Measurements from ENCODE around the gene NR2F6. TPM values are rescaled to one million over a fixed set of nuclear protein-coding genes. Genes with fewer than 3 reads are reported as not detected.
"Not testable (repeated sequence)": the region's sequence is repeated elsewhere in the genome, so short reads cannot be mapped to it uniquely, and the experiment has no call there.

Gene NR2F6
- total RNA-seq, 1 donor from 2014 or later, result 72.8 TPM

GRCh38 chr19:17195106-17195505, 50.6 kb downstream of the NR2F6 start:
- Mint-ChIP-seq H3K27me3 (ENCODE audit: low read depth, unreplicated experiment) (no peaks in the 10 kb centered on the region), H3K4me1 (ENCODE audit: low read depth, unreplicated experiment) (no peaks in the 10 kb centered on the region), H3K9me3 (ENCODE audit: unreplicated experiment) (peaks cover 2% of the 10 kb centered on the region), H3K27ac (ENCODE audit: unreplicated experiment) (no peak overlapping the region), H3K4me3 (ENCODE audit: unreplicated experiment) (no peak overlapping the region), H3K36me3 (ENCODE audit: low read depth, unreplicated experiment) (peaks cover 26% of the 10 kb centered on the region)
- DNase-seq (ENCODE audit: low read depth) (no peak), FAIRE-seq (no peak)
- H3K4me2 ChIP-seq (ENCODE audit: low read length), result no peak overlapping the region
- H3K4me1 ChIP-seq (ENCODE audit: insufficient read depth, low read length), result no peaks in the 10 kb centered on the region
- H3K9me3 ChIP-seq (ENCODE audit: insufficient read depth, low read depth, low read length), result no peaks in the 10 kb centered on the region
- no peak overlapping the region for H3K9ac ChIP-seq (ENCODE audit: low read length)
- no peak overlapping the region for H2AFZ ChIP-seq (ENCODE audit: low read depth, low read length)
- peaks cover 4% of the 10 kb centered on the region for H4K20me1 ChIP-seq (ENCODE audit: insufficient read depth, low read length)
- peaks cover 24% of the 10 kb centered on the region for H3K36me3 ChIP-seq (ENCODE audit: insufficient read depth, low read length)
- no peaks in the 10 kb centered on the region for H3K79me2 ChIP-seq (ENCODE audit: insufficient read depth, low read length)
- no peak overlapping the region for H3K4me3 ChIP-seq (ENCODE audit: insufficient read depth, low read depth, low read length)
- no peak overlapping the region for H3K27ac ChIP-seq (ENCODE audit: low read depth, low read length)
- TF ChIP-seq EZH2 (IDR thresholded peaks at IDR 0.05; ENCODE audit: insufficient read depth, low read length) (no peak), CTCF (IDR thresholded peaks at IDR 0.05; ENCODE audit: insufficient read depth, low read depth, low read length) (no peak)
- no peaks in the 10 kb centered on the region for H3K27me3 ChIP-seq (ENCODE audit: insufficient read depth, low read length)

DNA sequence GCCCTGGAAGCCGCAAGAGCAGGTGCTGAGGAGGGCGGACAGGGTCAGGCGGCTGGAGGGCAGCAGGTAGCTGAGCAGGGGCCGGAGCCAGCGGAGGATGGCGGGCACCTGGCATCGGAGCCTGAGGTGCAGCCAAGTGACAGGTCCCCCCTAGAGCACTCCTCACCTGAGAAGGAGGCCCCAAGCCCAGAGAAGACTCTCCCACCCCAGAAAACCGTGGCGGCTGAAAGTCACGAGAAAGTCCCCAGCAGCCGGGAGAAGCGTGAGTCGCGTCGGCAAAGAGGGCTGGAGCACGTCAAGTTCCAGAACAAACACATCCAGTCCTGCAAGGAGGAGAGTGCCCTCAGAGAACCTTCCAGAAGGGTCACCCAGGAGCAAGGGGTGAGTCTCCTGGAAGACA, 51.1 kb downstream of the NR2F6 start:
- Histone ChIP-seq H3K36me3 (ENCODE audit: insufficient read depth, low read length) (peaks cover 23% of the 10 kb centered on the region), H3K4me1 (ENCODE audit: insufficient read depth, low read length) (no peaks in the 10 kb centered on the region), H3K79me2 (ENCODE audit: insufficient read depth, low read length) (no peaks in the 10 kb centered on the region), H3K27ac (ENCODE audit: low read depth, low read length) (no peak overlapping the region), H3K9ac (ENCODE audit: low read length) (no peak overlapping the region), H3K4me3 (ENCODE audit: insufficient read depth, low read depth, low read length) (no peak overlapping the region), H3K27me3 (ENCODE audit: insufficient read depth, low read length) (no peaks in the 10 kb centered on the region), H2AFZ (ENCODE audit: low read depth, low read length) (no peak overlapping the region), H3K9me3 (ENCODE audit: insufficient read depth, low read depth, low read length) (no peaks in the 10 kb centered on the region), H4K20me1 (ENCODE audit: insufficient read depth, low read length) (peaks cover 4% of the 10 kb centered on the region), H3K4me2 (ENCODE audit: low read length) (no peak overlapping the region)
- H3K4me3 Mint-ChIP-seq (ENCODE audit: unreplicated experiment), result no peak overlapping the region
- no peaks in the 10 kb centered on the region for H3K27me3 Mint-ChIP-seq (ENCODE audit: low read depth, unreplicated experiment)
- H3K27ac Mint-ChIP-seq (ENCODE audit: unreplicated experiment), result no peak overlapping the region
- H3K36me3 Mint-ChIP-seq (ENCODE audit: low read depth, unreplicated experiment), result peaks cover 26% of the 10 kb centered on the region
- H3K9me3 Mint-ChIP-seq (ENCODE audit: unreplicated experiment), result peaks cover 2% of the 10 kb centered on the region
- DNase-seq (ENCODE audit: low read depth) (no peak), FAIRE-seq (no peak)
- H3K4me1 Mint-ChIP-seq (ENCODE audit: low read depth, unreplicated experiment), result no peaks in the 10 kb centered on the region
- TF ChIP-seq CTCF (IDR thresholded peaks at IDR 0.05; ENCODE audit: insufficient read depth, low read depth, low read length) (no peak), EZH2 (IDR thresholded peaks at IDR 0.05; ENCODE audit: insufficient read depth, low read length) (no peak)

DNA sequence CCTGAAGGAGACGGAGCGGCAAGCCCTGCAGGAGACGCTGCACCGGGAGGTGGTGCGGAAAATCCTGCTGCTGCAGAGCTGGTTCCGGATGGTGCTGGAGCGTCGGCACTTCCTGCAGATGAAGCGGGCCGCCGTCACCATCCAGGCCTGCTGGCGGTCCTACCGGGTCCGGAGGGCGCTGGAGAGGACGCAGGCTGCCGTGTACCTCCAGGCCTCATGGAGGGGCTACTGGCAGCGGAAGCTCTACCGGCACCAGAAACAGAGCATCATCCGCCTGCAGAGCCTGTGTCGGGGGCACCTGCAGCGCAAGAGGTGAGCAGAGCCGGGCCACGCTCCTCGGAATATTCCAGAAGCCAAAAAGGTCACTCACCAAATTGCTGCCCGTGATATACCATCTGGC, 53.0 kb downstream of the NR2F6 start:
- TF ChIP-seq EZH2 (IDR thresholded peaks at IDR 0.05; ENCODE audit: insufficient read depth, low read length) (no peak), CTCF (IDR thresholded peaks at IDR 0.05; ENCODE audit: insufficient read depth, low read depth, low read length) (no peak)
- no peak overlapping the region for H3K27ac Mint-ChIP-seq (ENCODE audit: unreplicated experiment)
- no peaks in the 10 kb centered on the region for H3K27me3 Mint-ChIP-seq (ENCODE audit: low read depth, unreplicated experiment)
- FAIRE-seq, result no peak
- Histone ChIP-seq H2AFZ (ENCODE audit: low read depth, low read length) (no peak overlapping the region), H3K36me3 (ENCODE audit: insufficient read depth, low read length) (peaks cover 32% of the 10 kb centered on the region), H3K4me1 (ENCODE audit: insufficient read depth, low read length) (no peaks in the 10 kb centered on the region), H3K4me2 (ENCODE audit: low read length) (no peak overlapping the region), H3K27me3 (ENCODE audit: insufficient read depth, low read length) (no peaks in the 10 kb centered on the region), H3K27ac (ENCODE audit: low read depth, low read length) (no peak overlapping the region), H3K79me2 (ENCODE audit: insufficient read depth, low read length) (no peaks in the 10 kb centered on the region), H3K9ac (ENCODE audit: low read length) (no peak overlapping the region), H3K4me3 (ENCODE audit: insufficient read depth, low read depth, low read length) (no peak overlapping the region), H4K20me1 (ENCODE audit: insufficient read depth, low read length) (peaks cover 4% of the 10 kb centered on the region), H3K9me3 (ENCODE audit: insufficient read depth, low read depth, low read length) (no peaks in the 10 kb centered on the region)
- H3K9me3 Mint-ChIP-seq (ENCODE audit: unreplicated experiment), result peaks cover 2% of the 10 kb centered on the region
- peaks cover 16% of the 10 kb centered on the region for H3K36me3 Mint-ChIP-seq (ENCODE audit: low read depth, unreplicated experiment)
- no peaks in the 10 kb centered on the region for H3K4me1 Mint-ChIP-seq (ENCODE audit: low read depth, unreplicated experiment)
- no peak for DNase-seq (ENCODE audit: low read depth)
- no peak overlapping the region for H3K4me3 Mint-ChIP-seq (ENCODE audit: unreplicated experiment)

DNA sequence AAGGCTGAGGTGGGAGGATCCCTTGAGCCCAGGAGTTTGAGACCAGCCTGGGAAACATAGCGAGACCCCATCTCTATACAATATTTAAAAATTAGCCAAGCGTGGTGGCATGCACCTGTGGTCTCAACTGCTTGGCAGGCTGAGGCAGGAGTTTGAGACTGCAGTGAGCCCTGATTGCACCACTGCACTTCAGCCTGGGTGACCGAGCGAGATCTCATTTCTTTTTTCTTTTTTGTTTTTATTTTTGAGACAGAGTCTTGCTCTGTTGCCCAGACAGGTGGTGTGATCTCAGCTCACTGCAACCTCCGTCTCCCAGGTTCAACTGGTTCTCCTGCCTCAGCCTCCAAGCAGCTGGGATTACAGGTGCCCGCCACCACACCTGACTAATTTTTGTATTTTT, 54.0 kb downstream of the NR2F6 start:
- not testable (repeated sequence) for H3K36me3 Mint-ChIP-seq (ENCODE audit: low read depth, unreplicated experiment); H3K79me2 ChIP-seq (ENCODE audit: insufficient read depth, low read length); FAIRE-seq; H3K9me3 Mint-ChIP-seq (ENCODE audit: unreplicated experiment); DNase-seq (ENCODE audit: low read depth); H3K27ac ChIP-seq (ENCODE audit: low read depth, low read length); H3K4me2 ChIP-seq (ENCODE audit: low read length); H3K4me1 Mint-ChIP-seq (ENCODE audit: low read depth, unreplicated experiment); H3K9me3 ChIP-seq (ENCODE audit: insufficient read depth, low read depth, low read length); H4K20me1 ChIP-seq (ENCODE audit: insufficient read depth, low read length); H3K27ac Mint-ChIP-seq (ENCODE audit: unreplicated experiment); H3K4me1 ChIP-seq (ENCODE audit: insufficient read depth, low read length); H3K4me3 ChIP-seq (ENCODE audit: insufficient read depth, low read depth, low read length); H3K27me3 Mint-ChIP-seq (ENCODE audit: low read depth, unreplicated experiment); H3K4me3 Mint-ChIP-seq (ENCODE audit: unreplicated experiment); H2AFZ ChIP-seq (ENCODE audit: low read depth, low read length); H3K27me3 ChIP-seq (ENCODE audit: insufficient read depth, low read length); H3K9ac ChIP-seq (ENCODE audit: low read length)
- peaks cover 33% of the 10 kb centered on the region for H3K36me3 ChIP-seq (ENCODE audit: insufficient read depth, low read length)

All from astrocyte (in vitro differentiated cells and primary cell).